Measurements from ENCODE around the gene LINGO1.
A peak's percentile ranks its signal among the peaks of the same experiment; 100 is the strongest.

LINGO1 gene

DNA sequence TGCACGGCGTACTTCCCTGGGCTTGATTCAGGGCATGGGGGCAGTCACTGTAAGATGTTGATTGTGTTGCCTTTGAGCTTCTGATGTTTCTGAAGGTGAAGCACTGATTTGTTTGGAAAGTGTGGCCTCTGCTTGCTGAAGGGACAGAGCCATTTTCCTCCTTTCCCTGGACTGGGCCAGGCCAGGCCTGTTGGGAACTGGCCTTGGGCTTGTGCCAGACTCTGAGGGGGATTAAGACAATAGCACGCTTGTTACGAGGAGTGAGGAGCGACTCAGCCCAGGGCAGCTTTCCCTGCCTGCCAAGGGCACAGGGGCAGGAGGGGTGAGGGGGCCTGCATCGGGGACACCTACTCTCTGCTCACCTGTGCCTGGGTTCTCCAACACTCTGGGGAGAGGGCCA lies 42.9 kb downstream of the LINGO1 start:
- DNase-seq = no peak

DNA sequence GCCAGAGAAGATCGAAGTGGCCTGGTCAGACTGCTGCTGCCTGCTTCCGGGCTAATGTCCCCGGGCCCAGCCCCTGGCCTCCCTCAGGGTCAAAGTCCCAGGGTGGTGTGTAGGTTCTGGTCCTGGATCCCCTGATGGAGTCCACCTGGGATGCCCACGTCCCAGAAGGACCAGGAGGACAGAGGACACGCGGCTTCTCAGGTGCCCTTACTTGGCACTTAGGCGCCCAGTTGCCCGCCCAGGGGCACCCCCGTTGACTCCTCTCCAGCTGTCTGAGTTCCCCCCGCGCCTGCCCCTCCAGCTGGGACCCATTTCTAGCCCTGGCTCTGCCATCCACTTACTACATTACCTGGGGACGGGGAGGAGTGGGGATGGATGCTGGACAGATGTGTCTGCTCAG lies 44.6 kb downstream of the LINGO1 start:
- no peak for DNase-seq

DNA sequence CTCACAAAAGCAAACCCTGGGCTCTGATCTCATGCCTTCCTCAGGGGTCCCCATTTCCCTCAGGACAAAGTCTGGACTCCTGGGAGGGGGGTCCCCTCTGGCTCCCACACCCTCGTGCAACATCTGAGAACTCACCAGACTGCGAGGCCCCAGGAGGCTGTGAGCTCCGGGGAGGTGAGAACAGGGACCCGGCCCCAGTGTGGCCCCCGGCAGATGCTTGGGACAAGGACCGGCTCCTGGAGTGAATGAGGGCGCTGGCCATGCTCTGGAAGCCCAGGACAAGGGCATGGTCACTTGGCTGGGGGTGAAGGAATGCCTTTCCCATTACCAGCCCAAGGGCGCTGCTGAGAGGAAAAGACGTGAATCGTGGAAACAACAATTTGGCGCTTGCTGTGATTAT lies 48.0 kb downstream of the LINGO1 start:
- DNase-seq = no peak

DNA sequence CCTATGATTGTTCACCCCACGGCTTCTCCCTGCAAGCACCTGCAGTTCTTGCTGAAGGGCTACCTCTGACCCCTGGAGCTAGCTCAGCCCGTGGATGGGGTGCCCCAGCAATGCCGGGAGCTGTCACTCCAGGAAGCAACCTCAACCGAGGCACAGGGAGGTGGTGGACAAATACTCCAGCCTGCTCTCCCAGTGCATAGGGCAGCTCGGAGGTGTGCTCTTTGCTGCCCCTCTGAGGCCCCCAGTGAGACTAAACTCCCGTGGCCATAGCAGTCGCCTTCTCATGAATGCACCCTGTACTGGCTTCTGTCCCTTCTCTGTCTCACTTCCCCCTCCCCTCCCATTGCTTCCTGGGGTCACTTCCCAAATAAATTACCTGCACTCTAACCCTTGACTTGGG lies 48.5 kb downstream of the LINGO1 start:
- DNase-seq = no peak

DNA sequence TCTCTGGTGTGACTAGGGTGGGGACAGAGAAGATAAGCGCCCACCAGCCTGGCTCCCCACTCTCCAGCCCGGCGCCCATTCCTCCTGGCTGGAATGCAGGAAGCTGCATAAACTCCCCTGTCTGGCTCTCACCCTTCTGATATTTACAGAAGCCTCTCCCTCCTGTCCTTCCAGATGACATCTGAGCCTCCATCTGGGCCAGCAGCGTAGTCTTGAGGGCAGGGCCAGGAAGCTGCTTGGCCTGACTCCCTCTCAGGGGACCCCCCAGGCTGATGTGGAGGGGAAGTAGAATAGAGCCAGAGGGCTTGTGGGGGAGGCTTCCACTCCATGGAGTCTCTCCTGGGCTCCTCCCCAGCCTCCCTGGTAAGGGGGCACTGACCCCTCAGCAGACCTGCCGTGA lies 49.9 kb downstream of the LINGO1 start:
- no peak for DNase-seq

DNA sequence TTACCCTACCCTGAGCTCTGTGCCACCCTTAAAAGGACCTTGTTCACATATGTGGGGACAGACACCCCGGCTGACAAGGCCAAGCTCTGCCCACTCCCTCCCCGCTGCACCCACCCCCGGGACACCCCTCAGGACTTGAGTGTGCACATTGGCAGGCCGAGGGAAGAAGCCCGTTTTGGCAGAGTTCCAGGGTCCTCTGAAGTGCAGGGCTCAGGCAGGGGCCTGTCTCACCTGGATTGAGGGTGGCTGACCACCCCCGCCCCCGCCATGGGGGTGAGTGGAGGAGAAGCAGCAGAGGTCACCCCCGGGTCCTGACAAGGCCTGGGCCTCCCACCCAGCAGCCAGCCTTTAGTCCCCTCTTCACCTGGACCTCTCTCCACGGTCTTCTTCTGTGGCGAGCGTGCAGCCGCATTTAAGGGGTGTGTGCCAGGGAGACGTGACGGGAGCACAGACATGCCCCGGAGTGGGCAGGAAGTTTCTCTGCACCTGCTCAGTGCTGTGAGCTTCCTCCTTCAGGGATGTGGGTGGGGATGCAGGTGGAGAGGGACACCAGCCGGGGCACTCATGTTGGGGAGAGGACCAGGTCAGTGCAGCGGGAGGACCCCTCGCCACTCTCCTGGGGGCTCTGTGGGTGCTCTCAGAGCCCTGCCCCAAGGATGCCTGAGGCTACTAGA lies 50.7 kb downstream of the LINGO1 start:
- no peak for DNase-seq

DNA sequence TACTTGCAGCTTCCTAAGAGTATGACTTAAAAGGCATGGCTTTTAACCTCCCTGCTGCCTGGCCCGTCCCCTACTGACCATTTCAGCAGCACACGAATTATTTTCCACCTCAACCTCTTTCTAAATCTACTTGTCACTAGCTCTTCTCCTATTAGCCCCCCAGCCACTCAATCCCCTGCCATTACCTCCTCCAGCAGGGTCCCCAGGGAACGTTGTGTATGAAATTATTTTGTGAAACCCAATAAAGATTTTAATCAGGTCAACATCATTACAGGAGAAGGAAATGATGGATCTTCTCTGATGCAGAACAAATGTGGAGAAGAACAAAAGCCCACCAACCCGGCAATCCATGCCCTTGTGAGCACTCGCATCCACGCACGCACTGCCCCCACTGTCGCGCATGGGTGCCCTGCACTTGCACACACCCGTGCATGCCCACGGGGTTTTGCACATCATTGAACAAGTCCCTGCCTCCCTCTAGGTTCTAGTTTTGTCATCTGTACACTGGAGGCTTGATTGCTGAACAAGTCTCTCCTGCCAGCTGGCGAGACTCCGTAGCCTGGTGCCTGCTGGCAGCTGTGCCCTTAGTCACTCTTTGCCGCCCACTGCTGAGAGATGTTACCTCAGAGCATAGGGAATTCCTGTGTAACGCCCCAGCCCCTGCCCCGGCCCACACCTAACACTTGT lies 51.6 kb downstream of the LINGO1 start:
- DNase-seq = no peak

DNA sequence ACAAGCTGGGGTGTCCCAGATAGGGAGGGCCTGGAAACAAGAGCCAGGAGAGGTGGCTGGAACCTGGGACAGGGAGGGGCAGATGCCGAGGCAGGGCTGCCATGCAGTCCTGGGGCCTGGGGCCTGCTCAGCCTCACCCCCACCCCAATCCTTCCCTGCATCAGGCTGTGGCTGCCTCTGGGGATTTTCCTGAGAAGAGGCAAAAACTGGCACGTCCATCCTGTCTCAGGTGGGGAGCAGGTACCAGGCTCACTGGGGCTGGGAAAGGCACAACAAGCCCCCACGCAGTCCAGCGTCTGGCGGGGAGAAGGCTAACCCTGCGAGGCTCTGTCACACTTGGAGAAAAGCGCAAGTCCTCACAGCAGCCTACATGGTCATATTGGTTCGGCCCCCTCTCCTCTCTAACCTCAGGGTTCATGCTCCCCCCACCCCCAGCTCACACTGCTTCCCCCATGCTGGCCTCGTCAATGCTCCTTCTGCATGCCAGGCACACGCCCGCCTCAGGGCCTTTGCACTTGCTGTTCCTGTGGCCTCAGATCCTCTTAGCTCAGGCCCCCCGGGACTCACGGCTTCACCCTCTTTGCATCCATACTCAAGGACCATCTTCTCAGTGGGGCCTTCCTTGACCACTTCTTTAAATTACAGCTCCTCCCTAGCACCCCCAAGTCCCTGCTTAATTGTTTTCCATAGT lies 53.1 kb downstream of the LINGO1 start:
- DNase-seq = no peak

DNA sequence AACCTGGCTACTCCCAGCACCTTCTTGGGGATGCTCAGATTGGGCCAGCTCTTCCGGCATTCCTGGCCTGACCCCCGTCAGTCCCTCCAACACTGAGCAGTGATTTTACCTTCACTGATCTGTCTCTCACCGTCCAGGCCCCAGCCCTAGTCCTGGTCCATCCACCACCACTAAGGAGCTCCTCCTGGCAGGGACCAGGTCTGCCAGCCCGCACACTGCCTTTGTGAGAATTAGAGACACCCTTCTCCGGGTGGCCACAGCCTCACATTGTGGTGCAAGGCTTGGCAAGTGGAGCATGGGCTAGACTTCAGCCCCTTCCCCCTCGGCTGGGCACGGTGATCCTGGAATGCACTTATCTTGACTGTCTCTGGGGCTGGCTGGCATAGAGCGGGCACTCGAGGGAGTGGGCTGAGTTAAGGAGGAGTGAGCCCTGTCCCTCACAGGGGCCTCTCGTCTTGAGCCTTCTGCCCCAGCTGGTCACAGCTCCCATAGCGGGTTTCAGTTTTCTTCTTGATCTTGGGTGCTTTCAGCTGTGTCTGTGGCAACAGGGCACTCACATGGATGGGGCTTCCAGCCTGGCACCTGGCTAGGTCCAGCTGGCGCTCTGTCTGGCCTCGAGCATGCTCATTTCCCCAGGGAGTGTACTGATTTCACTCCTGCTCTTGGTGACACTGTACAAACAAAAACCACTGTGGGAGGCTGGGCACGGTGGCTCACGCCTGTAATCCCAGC lies 53.9 kb downstream of the LINGO1 start:
- peak; percentile 5 for DNase-seq

DNA sequence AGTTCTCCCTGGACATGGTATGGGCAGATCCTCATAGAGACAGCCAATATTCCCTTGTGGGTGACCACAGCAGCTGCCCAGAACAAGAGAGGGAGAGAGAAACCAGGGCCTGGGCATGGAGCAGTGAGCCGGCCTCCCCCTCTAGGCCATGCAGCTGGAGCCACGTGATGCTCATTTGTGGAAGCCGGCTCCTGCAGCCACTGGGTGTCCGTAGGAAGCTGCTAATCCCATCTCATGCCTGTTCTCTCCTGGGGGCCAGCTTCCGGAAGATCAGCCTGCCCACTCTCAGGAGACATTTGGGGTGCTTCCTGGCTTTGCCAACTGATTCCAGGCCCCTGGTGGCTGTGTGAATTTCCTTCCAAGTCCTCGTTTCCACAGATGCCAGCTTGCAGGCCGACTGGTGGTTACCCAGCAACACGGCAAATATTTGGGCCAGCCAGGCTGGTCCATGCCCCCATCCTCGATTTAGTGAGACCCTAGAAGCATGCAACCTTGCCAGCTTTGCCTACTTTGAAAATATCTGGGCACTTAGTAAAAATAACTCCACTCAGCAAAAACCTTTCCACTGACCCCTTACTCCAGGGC lies 55.3 kb downstream of the LINGO1 start:
- DNase-seq = no peak

DNA sequence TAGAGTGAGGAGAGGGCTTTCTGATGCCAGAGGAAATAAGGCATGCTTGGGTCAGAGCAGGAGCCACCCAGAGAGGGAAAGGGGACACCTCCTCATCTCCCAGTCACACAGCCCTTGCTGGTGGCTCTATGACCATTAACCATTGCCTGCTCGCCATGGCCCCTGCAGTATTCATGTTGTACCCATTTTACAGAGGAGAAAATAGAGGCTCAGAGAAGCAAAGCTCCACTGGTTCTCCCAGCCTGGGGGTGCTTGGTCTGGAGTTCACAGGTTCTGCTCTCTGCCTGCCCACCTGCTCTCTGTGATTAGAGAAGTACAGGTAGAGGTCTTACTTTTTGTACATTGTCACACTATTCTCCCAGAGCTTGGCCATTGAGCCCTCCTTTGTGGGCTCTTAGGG lies 56.2 kb downstream of the LINGO1 start:
- no peak for DNase-seq

DNA sequence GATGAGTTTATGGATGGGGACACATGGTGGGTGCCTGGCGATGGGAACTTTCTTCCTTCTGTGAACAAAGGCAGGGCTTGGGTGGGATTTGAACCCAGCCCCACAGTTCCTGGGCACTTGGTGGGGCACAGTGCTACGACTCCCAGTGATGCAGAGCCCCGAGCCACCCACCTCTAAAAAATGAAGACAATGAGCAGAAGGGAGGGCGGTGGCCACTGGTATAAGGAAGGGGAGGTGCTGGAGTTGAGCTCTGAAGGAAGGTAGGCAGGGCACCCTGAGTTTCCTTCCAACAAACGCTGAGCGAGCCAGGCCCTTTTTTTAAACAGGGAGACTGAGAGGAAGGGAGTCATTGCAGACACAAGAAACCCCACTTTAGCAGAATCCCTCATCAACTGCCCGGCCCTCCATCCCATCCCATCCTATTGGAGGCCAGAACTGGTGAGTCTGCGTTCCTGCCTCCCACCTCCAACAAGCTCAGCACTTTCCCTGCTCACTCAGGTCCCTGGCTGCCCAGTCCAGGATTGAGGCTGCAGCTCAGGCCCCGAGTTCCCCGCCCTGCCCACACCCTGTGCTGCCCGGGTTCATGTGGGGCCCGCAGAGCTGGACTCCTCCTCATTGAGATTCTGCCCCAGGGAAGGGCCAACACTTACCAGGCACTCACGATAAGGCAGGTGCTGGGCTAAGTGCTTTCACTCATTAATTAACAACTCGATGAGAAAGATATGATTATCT lies 57.3 kb downstream of the LINGO1 start:
- DNase-seq = no peak

DNA sequence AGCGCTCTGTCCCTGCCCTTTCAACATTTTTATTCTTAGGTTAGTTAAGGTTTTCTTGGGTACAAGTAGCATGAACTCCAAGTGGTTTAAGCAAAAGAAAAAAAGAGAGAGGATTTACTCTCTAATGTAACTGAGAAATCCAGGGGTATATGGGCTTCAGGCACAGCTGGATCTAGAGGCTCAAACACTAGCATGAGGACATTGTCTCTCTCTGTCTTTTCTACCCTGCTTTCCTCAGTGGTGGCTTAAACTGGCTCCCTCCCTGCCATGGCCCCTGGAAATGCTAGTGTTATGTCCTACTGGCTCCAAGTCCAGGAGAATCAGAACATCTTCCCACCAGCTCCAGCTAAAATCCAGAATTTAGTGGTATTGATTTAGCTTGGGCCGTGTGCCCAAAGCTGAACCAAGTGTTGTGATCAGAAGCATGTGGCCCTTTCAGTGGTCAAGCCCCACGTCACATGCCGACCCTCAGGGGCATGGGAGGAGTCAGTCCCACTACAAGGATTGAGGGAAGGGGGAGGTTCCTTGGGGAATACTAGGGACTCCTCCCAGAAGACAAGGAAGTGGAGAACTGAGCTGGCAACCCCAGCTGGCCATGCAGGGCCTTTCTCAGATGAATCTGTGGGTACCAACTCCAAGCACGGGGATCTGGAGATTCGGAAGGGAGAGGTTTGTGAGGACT lies 58.0 kb downstream of the LINGO1 start:
- DNase-seq = no peak

DNA sequence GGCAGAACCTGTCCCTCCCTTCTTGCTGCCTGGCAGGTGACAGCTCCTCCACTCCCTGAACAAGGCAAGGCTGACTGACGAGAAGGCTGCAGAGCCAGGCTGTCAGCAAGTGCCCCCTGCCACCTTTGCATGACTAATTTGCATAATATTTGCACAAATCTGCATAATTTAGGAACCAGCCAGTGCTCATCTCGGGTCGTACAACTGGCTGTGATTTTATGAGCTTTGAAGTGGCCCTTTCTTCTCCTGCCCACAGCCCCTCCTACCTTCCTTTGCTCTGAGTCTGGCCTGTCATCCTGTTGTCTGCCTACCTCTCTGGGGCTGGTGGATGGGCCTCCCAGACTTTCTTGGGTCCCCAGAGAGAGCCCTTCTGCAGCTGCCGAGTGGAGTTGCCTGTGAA lies 58.9 kb downstream of the LINGO1 start:
- DNase-seq = no peak

DNA sequence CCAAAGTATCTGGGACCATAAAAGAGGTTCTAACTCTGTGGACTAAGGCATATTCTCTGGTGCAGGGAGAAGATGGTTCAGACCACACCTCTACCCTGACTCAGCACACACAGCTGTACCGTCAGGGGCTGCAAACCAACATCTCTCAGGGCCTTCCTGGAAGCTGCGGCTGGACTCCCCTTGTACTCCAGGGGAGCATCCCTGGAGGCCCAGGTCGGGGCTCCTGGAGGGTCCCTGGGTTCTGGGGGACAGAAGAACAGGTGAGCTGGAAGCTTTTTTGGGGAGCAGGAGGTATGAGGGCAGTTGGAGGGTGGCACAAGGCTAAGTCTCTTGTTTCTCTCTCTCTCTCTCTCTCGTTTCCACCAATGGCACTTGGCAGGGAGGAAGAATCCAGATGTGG lies 60.5 kb downstream of the LINGO1 start:
- no peak for DNase-seq

DNA sequence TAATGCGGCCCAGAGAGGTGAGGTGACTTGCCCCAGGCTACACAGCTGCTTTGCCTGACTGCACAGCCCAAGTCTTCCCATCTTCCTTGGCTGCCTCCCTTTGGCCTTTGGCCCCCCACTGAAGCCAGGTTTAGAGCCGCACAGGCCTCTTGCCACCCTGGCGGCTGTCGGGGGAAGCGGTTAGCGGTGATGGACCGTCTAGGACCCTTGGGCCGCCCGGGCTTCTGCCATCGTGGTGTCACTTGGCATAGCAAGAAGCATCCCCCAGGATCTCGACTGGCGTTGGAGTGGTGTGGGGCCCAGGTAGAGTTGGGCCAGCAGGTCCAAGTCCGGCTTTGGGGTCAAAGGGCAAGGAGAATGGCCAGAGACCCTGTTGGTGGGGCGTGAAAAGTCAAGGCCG lies 61.0 kb downstream of the LINGO1 start:
- DNase-seq = no peak

DNA sequence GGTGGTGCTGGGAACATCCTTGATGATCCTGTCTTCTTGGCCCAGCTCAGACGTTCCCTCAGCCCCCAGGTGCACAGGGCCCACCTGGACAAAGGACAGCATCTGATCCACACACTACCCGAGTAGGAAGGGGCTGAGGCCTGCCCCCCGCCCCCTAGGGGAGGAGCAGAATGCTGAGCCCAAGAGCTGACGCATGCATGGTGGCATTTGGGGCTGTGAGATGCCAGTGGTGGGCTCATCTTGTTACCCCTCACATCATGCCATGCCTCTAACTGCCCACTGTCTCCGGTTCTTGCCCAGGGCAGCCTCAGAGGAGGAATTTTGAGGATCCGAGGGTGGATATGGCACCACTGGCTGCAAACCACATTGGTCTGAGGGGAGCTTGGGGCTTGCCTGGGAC lies 61.5 kb downstream of the LINGO1 start:
- no peak for DNase-seq

DNA sequence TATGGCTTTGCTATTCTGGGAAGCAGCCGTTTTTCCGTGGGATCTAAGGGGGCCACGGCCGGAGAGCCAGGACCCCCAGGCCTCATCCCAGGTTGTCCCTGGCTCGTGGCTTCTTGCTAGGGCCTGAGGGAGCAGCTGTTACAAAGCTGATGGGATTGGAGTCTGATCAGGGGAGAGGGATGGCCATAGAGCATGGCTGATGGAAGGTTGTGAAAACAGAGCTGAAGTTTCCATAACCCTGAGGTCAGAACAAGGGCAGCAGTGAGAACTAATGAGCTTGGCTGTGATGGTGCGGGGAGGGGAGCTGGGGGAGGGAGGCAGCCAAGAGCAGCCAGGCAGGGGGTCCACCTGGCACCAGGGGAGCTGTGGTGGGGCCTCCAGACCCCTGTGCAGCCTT lies 63.0 kb downstream of the LINGO1 start:
- DNase-seq = no peak

DNA sequence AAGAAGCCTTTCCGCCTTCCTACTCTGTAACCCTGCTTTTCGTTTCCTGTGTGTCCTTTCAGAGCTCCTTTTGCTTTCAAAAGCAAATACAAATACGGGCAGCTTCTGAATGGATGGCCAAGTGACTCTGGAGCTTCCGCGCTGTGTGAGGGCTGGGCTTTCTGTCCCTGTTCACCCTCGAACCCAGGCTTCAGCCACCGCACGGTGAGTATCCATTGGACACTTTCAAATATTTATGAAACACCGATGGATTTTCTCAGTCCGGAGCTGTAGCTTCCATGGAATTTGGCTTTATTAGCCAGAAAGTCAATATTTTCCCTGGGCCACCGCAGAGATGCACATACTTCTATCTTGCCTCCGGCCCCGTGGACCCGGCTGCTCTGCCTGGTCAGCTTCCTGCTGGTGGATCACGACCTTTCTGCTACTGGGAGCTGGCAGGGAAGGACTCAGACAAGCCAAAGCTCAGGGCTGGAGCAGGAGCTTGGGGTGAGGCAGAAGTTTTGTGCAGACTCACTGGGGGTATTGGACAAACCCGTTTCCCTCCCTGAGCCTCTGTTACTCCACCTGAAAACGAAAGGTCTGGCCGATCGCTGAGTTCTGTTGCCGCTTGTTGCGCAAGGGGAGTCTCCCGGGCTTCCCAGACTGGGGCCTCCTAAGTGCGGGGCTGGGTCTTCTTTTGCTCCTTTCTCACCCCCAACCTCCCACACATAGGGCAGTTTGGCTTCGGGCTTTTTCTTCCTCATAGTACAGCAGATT lies 63.6 kb downstream of the LINGO1 start:
- DNase-seq = peak; percentile 3

DNA sequence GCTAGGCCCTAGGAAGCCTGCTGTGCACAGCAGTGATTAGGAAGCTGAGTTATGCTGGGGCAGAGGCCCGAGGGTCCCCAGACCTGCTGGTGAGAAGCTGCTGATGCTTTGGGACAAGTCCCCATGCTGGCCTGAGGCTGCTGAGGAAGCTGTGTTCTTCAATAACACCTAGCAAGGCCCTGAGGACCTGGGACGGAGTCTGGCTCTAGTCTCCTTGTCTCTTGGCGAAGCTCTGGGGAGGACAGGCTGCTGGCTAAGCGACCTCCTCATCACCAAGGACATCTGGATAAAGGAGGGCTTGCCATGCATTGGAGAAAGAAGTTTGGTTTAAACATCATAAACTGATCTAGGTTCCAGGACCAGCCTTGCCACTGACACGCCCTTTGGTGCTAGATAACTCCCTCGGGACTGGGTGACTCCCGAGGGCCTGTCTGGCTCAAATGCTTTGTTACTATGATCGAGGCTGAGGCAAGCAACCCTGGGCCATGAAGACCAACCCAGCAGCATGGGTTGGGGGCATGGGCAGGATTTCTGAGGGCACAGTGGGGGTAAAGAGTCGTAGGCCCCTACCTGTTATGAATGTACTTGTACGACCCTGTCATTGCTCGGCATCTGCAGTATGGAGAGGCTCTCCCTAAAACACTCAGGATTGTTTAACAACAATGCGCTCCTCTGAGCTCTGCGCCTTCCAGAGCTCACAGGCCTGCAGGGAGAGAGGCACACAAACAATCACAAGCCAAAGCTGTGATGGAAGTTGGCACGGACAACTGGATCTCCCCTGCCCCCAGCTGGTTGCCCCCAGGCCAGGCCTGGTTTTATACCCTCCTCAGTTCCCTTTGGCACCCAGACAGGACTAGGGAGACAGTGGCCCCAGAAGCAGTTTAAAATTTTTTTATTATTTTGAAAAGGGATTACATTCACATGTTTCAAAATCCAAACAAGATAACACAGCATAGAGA lies 64.4 kb downstream of the LINGO1 start:
- DNase-seq = no peak
